ENCODE measurements around the gene NSUN7.

GRCh38 chr4:40769266-40769665 is 19.5 kb downstream of the NSUN7 start:
- TF ChIP-seq CTCF (conservative IDR thresholded peaks at IDR 0.05; ENCODE audit: low read depth, low read length), result no peak
- TF ChIP-seq EZH2 (IDR thresholded peaks at IDR 0.05; ENCODE audit: borderline replicate concordance, low read depth, low read length, poor library complexity, severe bottlenecking), result no peak
